SHP77 treated with DMSO at 0.1 percent for 48 hours (cell line): ENCODE results near the gene PPIF.

Experiments used
- DNase-seq: peaks from one replicate; lab custom pipeline; 2025; lab: John Stamatoyannopoulos, UW

The PPIF gene

GRCh38 chr10:79375321-79376077 is 28.2 kb downstream of the PPIF start:
- DNase-seq: no peak

- DNase-seq: no peak
Observed at GRCh38 chr10:79376078-79376628, 28.9 kb downstream of the PPIF start.

GRCh38 chr10:79376751-79377556 is 29.7 kb downstream of the PPIF start:
- no peak for DNase-seq

GRCh38 chr10:79377557-79378382 is 30.5 kb downstream of the PPIF start:
- DNase-seq: no peak

- no peak for DNase-seq
Observed at GRCh38 chr10:79378383-79378646, 31.0 kb downstream of the PPIF start.

GRCh38 chr10:79378647-79379511 is 31.6 kb downstream of the PPIF start:
- no peak for DNase-seq

GRCh38 chr10:79379512-79380124 is 32.3 kb downstream of the PPIF start:
- DNase-seq: no peak

GRCh38 chr10:79380125-79380945 is 33.1 kb downstream of the PPIF start:
- no peak for DNase-seq

- DNase-seq: no peak
Observed at GRCh38 chr10:79380946-79381721, 33.9 kb downstream of the PPIF start.

GRCh38 chr10:79381804-79382221 is 34.5 kb downstream of the PPIF start:
- DNase-seq: no peak

- no peak for DNase-seq
Observed at GRCh38 chr10:79382491-79382941, 35.2 kb downstream of the PPIF start.

- DNase-seq: no peak
Observed at GRCh38 chr10:79383974-79384606, 36.8 kb downstream of the PPIF start.

GRCh38 chr10:79384773-79385391 is 37.6 kb downstream of the PPIF start:
- no peak for DNase-seq

- DNase-seq: no peak
Observed at GRCh38 chr10:79385392-79385795, 38.1 kb downstream of the PPIF start.

- no peak for DNase-seq
Observed at GRCh38 chr10:79385804-79386531, 38.7 kb downstream of the PPIF start.

GRCh38 chr10:79386637-79387465 is 39.6 kb downstream of the PPIF start:
- DNase-seq: no peak
